Measurements from ENCODE around the gene GCN1. TPM values are rescaled to one million over a fixed set of nuclear protein-coding genes. Genes with fewer than 3 reads are reported as not detected.

Gene GCN1
- total RNA-seq, 1 donor from 2014 or later = 123 TPM

DNA sequence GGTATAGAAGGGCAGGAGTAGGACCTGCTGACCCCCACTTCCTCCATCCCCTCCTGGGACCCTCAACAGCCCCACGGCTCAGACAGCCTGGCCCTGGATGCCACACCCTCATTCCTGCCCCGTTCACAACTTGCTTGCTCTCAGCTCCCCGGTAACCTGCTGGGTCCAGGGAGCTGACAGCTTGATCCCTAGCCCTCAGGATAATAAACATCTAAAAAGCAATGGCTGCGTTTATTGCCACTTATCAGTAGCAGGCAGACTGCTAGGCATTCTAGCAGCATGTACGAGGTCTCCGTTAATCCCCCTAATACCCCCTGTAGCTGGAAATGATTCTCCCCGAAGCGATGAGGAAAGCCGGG lies 30.7 kb upstream of the GCN1 start:
- FAIRE-seq = no peak
- H3K4me2 ChIP-seq (ENCODE audit: low read length) = peak overlapping the region; percentile 44
- DNase-seq (ENCODE audit: low read depth) = no peak
- Mint-ChIP-seq H3K27ac (ENCODE audit: unreplicated experiment) (peak overlapping the region; percentile 58), H3K9me3 (ENCODE audit: unreplicated experiment) (no peaks in the 10 kb centered on the region), H3K27me3 (ENCODE audit: low read depth, unreplicated experiment) (no peaks in the 10 kb centered on the region), H3K36me3 (ENCODE audit: low read depth, unreplicated experiment) (peaks cover 18% of the 10 kb centered on the region), H3K4me3 (ENCODE audit: unreplicated experiment) (no peak overlapping the region), H3K4me1 (ENCODE audit: low read depth, unreplicated experiment) (peaks cover 34% of the 10 kb centered on the region)
- H3K27ac ChIP-seq (ENCODE audit: low read depth, low read length) = no peak overlapping the region
- H3K9ac ChIP-seq (ENCODE audit: low read length) = peak overlapping the region; percentile 45
- peaks cover 52% of the 10 kb centered on the region for H3K4me1 ChIP-seq (ENCODE audit: insufficient read depth, low read length)
- H3K27me3 ChIP-seq (ENCODE audit: insufficient read depth, low read length) = no peaks in the 10 kb centered on the region
- no peak overlapping the region for H3K4me3 ChIP-seq (ENCODE audit: insufficient read depth, low read depth, low read length)
- no peaks in the 10 kb centered on the region for H3K9me3 ChIP-seq (ENCODE audit: insufficient read depth, low read depth, low read length)
- TF ChIP-seq, protein P1, sequence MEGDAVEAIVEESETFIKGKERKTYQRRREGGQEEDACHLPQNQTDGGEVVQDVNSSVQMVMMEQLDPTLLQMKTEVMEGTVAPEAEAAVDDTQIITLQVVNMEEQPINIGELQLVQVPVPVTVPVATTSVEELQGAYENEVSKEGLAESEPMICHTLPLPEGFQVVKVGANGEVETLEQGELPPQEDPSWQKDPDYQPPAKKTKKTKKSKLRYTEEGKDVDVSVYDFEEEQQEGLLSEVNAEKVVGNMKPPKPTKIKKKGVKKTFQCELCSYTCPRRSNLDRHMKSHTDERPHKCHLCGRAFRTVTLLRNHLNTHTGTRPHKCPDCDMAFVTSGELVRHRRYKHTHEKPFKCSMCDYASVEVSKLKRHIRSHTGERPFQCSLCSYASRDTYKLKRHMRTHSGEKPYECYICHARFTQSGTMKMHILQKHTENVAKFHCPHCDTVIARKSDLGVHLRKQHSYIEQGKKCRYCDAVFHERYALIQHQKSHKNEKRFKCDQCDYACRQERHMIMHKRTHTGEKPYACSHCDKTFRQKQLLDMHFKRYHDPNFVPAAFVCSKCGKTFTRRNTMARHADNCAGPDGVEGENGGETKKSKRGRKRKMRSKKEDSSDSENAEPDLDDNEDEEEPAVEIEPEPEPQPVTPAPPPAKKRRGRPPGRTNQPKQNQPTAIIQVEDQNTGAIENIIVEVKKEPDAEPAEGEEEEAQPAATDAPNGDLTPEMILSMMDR (IDR thresholded peaks at IDR 0.05; ENCODE audit: insufficient read depth, low read depth, low read length) = no peak
- no peak for TF ChIP-seq EZH2 (IDR thresholded peaks at IDR 0.05; ENCODE audit: insufficient read depth, low read length)
- H2AFZ ChIP-seq (ENCODE audit: low read depth, low read length) = no peak overlapping the region
- H3K36me3 ChIP-seq (ENCODE audit: insufficient read depth, low read length) = peaks cover 29% of the 10 kb centered on the region
- H3K79me2 ChIP-seq (ENCODE audit: insufficient read depth, low read length) = peaks cover 98% of the 10 kb centered on the region
- peaks cover 73% of the 10 kb centered on the region for H4K20me1 ChIP-seq (ENCODE audit: insufficient read depth, low read length)

DNA sequence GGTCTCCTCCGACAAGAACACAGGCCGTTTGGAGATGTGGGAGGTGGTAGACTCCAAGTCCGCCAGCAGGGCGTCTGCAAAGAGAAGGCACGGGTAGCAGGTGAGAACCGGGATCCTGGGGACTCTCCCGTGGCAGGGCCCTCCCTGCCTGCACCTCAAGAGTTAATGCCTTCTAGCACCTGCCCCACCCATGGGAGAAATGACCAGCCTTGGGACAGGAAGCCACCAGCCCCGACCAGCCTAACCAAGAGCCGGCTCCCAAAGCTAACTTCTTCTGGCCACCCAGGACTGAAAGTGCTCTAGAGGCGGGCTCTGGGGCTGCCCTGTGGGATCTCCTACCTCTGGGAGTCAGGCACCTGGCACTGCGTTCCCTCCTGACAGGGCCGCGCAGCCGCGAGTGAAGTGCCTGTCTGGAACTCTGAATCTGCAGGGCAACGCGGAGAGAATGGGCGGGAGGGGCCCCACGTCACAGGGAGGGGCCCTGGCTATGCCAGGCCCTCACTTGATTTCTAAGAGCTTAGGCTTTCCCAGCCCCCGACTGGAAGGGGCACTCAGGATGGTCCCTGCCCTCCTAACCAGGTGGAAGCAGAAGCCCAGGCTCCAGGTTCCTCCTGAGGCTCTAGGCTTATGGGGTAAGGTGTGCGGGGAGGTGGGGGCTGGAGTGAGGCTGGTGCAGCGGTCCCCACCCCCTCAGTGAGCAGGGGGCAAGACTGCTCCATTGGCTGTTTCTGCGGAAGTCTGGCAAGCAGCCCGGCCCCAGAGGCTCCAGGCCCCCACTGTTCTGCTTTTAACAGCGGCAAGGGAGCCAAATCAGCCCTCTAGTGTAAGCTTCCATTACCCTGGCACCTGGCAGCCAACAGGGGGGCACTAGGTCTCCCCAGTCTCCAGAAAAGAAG lies 30.0 kb upstream of the GCN1 start:
- Histone ChIP-seq H3K4me2 (ENCODE audit: low read length) (peak overlapping the region; percentile 44), H3K4me3 (ENCODE audit: insufficient read depth, low read depth, low read length) (no peak overlapping the region), H2AFZ (ENCODE audit: low read depth, low read length) (no peak overlapping the region), H3K4me1 (ENCODE audit: insufficient read depth, low read length) (peaks cover 45% of the 10 kb centered on the region), H3K79me2 (ENCODE audit: insufficient read depth, low read length) (peaks cover 95% of the 10 kb centered on the region), H3K9ac (ENCODE audit: low read length) (peak overlapping the region; percentile 45), H3K27ac (ENCODE audit: low read depth, low read length) (no peak overlapping the region), H3K27me3 (ENCODE audit: insufficient read depth, low read length) (no peaks in the 10 kb centered on the region), H3K36me3 (ENCODE audit: insufficient read depth, low read length) (peaks cover 31% of the 10 kb centered on the region), H3K9me3 (ENCODE audit: insufficient read depth, low read depth, low read length) (no peaks in the 10 kb centered on the region), H4K20me1 (ENCODE audit: insufficient read depth, low read length) (peaks cover 79% of the 10 kb centered on the region)
- Mint-ChIP-seq H3K36me3 (ENCODE audit: low read depth, unreplicated experiment) (peaks cover 18% of the 10 kb centered on the region), H3K9me3 (ENCODE audit: unreplicated experiment) (no peaks in the 10 kb centered on the region), H3K4me1 (ENCODE audit: low read depth, unreplicated experiment) (peaks cover 27% of the 10 kb centered on the region), H3K4me3 (ENCODE audit: unreplicated experiment) (no peak overlapping the region), H3K27me3 (ENCODE audit: low read depth, unreplicated experiment) (no peaks in the 10 kb centered on the region), H3K27ac (ENCODE audit: unreplicated experiment) (no peak overlapping the region)
- no peak for DNase-seq (ENCODE audit: low read depth)
- FAIRE-seq = no peak
- TF ChIP-seq, protein P1 (IDR thresholded peaks at IDR 0.05; ENCODE audit: insufficient read depth, low read depth, low read length) = no peak
- no peak for TF ChIP-seq EZH2 (IDR thresholded peaks at IDR 0.05; ENCODE audit: insufficient read depth, low read length)
